NCI-H446 (cell line): ENCODE measurements around the gene LAMTOR4.
"Not testable (repeated sequence)": the region's sequence is repeated elsewhere in the genome, so short reads cannot be mapped to it uniquely, and the experiment has no call there.

ENCODE experiments used
- DNase-seq, 2 experiments: peaks; one replicate each; lab custom pipeline; 2025; lab: John Stamatoyannopoulos, UW

LAMTOR4 gene

GRCh38 chr7:100171087-100171681 lies 22.5 kb downstream of the LAMTOR4 start:
- no peak for DNase-seq

DNA sequence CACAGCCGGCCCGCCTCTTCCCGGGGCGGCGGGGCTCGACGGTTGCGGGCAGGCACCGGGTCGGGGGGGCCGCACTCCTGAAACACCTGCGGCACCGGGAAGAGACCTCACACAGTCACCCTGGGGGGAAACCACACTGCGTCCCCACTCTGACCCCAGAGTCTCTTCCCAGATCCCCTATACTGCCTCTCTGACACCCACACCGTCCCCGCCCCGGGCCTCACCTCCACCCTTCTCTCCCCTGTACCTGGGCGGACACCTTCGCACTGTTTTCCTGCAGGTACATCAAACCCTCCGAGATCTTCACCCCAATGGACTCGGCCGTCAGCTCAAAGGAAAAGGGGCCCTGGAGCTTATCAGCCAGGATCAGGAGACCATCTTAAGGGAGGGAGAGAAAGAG lies 23.1 kb downstream of the LAMTOR4 start:
- no peak for DNase-seq

- no peak for DNase-seq
These were observed 25.2 kb downstream of the LAMTOR4 start for GRCh38 chr7:100173806-100174495.

DNA sequence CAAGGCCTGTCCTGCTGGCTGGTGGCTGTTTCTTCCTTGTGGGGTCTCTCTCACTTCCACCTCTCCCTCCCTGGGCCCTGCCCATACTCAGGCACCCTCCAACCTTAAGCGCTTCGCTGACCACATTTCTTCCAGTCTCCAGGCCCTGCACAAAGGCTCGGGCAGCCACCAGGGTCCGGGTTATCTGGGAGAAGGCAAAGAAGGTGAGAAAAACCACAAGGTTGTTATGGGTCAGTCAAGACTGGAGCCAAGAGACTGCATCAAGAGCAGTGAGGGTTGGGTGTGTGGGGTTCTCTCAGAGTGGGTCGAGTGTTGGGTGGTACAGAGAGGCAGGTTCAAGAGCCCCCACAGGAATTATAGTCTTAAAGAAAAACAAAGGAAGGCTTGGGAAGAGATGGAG lies 25.9 kb downstream of the LAMTOR4 start:
- DNase-seq, result no peak

DNA sequence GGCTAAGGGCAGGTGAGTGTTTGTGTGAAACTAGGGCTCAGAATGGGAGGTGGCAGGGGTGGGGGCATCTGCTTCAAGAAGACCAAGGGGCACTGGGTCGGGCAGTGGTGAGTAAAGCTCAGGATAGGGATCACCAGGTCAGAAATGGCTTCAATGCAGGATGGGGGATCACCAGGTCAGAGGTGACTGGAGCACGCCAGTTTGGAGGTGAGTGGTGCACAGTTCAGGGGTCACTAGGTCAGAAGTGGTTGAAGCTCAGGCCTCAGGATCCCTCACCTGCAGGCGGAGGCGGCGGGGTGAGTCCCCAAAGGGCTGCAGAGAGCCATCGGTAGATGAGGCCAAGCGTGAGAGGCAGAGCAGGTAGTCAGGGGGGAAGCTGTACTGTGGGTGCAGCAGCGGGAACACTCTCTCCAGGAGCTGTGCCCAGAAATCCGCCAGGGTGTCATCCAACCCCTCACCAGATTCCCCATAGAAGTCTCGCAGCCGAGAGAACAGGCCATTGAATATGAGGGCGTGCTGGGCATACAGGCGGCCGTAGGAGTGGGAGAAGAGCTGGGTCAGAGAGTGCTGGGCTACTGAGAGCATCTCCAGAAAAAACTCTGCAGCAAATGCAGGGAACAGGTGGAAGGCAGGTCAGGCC lies 26.7 kb downstream of the LAMTOR4 start:
- DNase-seq, result no peak

GRCh38 chr7:100176096-100177044 lies 27.7 kb downstream of the LAMTOR4 start:
- DNase-seq, result no peak

DNA sequence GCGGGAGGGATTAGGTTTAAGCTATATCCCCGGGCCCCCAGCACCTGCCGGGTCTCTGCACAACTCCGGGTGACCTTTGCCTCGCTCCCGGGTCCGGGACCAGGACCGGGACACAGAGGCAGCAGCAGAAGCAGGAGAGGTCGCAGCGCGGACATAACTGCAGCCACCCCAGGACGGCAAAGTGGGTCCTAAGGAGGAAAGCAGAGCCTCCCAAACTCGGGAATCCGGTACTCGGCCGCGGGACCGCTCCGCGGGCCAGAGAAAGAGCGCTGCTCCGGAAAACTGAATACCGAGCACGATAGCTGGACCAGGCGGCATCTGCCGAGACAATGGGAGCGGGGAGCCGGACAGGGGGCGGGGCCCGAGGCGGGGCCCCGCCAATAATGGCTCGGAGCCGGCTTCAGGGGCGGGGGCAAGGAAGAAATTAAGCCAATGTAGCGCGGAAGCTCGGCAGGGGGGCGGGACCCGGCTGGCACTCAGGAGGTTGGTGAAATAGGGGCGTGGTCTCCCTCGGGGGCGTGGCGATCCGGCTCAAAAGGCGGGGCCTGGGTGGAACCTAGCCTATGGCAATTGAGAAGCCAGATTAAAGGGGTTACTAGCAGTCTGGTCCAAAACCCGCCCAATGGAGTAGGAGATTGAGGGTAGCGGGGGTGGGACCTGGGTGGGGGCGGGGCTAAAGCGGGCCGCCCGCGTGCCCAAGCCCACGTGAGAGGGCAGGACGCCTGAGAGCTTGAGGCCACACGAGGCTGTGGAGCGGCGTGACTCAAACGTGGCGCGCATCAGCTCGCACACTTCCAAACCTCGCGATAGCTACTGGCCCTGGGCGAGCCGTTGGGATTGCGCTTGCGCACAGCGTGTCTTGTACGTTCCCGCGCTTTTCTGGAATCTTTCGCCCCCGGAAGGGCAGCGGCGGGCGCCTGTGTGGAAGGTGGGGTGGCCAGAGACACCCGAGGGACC lies 28.6 kb downstream of the LAMTOR4 start, which contains the start of the genes GPC2 and STAG3:
GPC2 (minus strand) TSS at position 337 of the 957 bp plus-strand sequence; CDS start at position 155, 182 bp downstream.
STAG3 (plus strand) TSS at position 874 of the 957 bp plus-strand sequence. CDS start 2,639 bp downstream, outside the sequence.
- DNase-seq, result peak; percentile 84 to 95

GRCh38 chr7:100180084-100180483 lies 31.4 kb downstream of the LAMTOR4 start:
- DNase-seq, result not testable (repeated sequence)

GRCh38 chr7:100182616-100183015 lies 33.9 kb downstream of the LAMTOR4 start:
- not testable (repeated sequence) for DNase-seq

DNA sequence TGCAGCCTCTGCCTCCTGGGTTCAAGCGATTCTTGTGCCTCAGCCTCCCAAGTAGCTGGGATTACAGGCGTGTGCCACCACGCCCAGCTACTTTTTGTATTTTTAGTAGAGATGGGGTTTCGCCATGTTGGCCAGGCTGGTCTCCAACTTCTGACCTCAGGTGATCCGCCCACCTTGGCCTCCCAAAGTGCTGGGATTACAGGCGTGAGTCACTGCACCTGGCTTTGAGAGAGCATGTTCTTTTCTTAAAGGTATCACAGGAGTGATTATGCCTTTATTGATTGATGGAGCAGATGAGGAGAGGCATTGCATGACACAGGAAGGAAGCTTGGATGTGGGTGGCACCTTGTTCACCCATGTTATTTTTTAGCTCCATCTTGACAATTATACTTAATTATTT lies 34.4 kb downstream of the LAMTOR4 start:
- DNase-seq, result not testable (repeated sequence)

GRCh38 chr7:100185726-100186125 lies 37.0 kb downstream of the LAMTOR4 start:
- DNase-seq, result no peak

DNA sequence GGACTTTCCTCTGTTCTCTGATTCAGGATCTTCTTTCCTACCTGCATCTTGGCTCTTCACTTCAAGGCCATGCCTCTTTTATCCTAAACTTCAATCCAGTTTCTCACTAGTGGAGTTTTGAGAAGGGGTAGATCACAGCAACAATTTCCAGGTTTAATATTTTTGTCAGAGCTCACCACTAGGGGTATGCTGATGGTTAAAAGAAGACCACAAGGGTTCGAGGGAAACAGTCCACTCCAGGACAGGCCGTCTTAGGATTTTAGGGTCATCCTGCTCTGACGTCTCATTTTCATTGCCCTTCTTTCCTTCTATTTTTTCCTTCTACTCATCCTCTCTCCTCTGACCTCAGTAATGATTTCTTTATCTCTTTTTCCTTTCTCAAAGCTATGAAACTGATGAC lies 40.3 kb downstream of the LAMTOR4 start:
- no peak for DNase-seq

GRCh38 chr7:100190048-100190711 lies 41.5 kb downstream of the LAMTOR4 start:
- peak in 1 of 2 experiments; percentile 3 for DNase-seq

DNA sequence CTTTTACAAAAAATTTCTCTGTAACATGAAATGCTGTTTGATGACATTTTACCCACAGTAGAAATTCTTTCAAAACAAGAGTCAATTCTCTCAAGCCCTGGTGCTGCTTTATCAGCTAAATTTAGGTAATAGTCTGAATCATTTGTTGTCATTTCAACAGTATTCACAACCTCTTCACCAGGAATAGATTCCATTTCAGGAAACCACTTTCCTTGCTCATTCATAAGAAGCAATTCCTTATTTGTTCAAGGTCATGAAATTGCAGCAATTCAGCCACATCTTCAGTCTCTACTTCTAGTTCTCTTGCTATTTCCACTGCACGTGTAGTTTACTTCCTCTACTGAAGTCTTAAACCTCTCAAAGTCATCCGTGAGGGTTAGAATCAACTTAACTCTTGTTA lies 43.1 kb downstream of the LAMTOR4 start:
- DNase-seq, result no peak

DNA sequence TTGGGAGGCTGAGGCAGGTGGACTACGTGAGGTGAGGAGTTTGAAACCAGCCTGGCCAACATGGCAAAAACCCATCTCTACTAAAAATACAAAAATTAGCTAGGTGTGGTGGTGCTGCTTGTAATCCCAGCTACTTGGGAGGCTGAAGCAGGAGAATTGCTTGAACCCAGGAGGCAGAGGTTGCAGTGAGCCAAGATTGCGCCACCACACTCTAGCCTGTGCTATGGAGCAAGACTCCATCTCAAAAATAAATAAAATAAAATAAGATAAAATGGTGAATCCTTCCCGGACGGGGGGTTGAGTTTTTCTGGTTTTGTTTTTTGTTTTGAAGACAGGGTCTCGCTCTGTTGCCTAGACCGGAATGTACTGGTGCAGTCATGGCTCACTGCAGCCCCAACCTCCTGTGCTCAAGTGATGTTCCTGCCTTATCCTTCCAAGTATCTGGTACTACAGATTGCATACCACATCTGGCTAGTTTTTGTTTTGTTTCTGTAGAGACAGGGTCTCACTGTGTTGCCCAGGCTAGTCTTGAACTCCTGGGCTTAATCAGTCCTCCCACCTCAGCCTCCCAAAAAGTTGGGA lies 43.7 kb downstream of the LAMTOR4 start:
- not testable (repeated sequence) for DNase-seq

DNA sequence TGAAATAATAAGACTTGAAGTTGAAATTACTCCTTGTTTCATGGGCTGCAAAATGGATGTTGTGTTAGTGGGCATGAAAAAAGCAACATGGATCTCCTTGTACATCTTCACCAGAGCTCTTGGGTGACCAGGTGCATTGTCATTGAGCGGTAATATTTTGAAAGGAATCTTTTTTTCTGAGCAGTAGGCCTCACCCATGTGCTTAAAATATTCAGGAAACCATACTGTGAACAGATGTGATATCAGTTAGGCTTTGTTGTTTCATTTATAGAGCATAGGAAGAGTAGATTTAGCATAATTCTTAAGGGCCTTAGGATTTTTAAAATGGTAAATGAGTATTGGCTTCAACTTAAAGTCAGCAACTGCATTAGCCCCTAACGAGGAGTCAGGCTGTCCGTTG lies 44.3 kb downstream of the LAMTOR4 start:
- DNase-seq, result no peak

DNA sequence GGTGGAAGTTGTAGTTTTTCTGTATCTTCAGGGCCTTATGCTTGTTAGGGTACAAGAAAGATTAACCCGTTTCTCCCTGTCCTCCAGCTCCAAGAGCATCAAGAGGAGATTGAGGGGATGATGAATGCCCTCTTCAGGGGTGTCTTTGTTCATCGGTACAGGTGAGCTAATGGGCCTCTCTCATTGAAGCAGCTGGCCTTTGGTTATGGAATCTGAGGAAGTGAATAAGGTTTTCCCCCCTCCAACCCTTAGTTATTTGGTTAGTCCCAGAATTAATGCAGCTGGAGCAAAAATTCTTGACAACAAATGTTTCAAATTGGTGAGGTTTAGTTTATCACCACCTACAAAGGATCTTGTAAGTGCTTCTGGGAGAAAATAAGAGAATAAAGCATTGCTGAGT lies 46.5 kb downstream of the LAMTOR4 start:
- DNase-seq, result no peak

GRCh38 chr7:100195901-100196322 lies 47.2 kb downstream of the LAMTOR4 start:
- not testable (repeated sequence) for DNase-seq

- DNase-seq, result no peak
These were observed 49.5 kb downstream of the LAMTOR4 start for GRCh38 chr7:100198266-100198665.

DNA sequence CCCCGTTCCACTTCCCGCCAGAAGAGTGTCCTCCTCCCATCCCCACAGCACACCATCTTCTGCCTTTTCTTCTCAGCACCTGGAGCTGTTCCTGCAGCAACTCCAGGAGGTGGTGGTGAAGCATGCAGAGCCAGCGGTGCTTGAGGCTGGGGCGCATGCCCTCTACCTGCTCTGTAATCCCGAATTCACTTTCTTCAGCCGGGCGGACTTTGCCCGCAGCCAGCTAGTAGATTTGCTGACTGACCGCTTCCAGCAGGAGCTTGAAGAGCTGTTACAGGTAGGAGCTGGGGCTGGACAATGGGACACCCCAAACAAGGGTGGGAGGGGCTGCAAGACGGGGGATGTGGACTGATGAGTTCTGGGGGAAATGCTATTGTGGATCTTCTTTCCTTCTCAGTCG lies 52.0 kb downstream of the LAMTOR4 start:
- DNase-seq, result no peak
